DND-41 (cell line): Measurements from ENCODE around the gene BTRC.

ENCODE experiments used
- ATAC-seq: fragments of 200-7000 bp; cut with Tn5 transposase; 3 replicates; pipeline ENCODE4 v1.9.1; 2021; ENCODE audit warnings: low read depth; ENCODE audit not compliant: insufficient read depth
- DNase-seq: peaks from one replicate; pipeline ENCODE4 v3.0.0-alpha.2; 2020
- H2AFZ ChIP-seq: 2 replicates; pipeline ENCODE4 v1.6.0; 2012; ENCODE audit warnings: low read depth, low read length
- H3K27ac ChIP-seq: 2 replicates; pipeline ENCODE4 v1.5.1; 2012; ENCODE audit warnings: low read length, inconsistent platforms
- H3K27me3 ChIP-seq: fragments of 200-600 bp; sonication (generic); 2 replicates; pipeline ENCODE4 v1.6.0; 2012; ENCODE audit warnings: low read length, mild to moderate bottlenecking, inconsistent platforms; ENCODE audit not compliant: insufficient read depth, poor library complexity
- H3K36me3 ChIP-seq: 2 replicates; pipeline ENCODE4 v1.5.1; 2012; ENCODE audit warnings: low read length, inconsistent platforms; ENCODE audit not compliant: insufficient read depth
- H3K4me1 ChIP-seq: 2 replicates; pipeline ENCODE4 v1.5.1; 2012; ENCODE audit warnings: mild to moderate bottlenecking, low read length; ENCODE audit not compliant: insufficient read depth
- H3K4me2 ChIP-seq: 2 replicates; pipeline ENCODE4 v1.6.0; 2012; ENCODE audit warnings: mild to moderate bottlenecking, moderate library complexity, low read length, inconsistent platforms; ENCODE audit not compliant: insufficient read depth
- H3K4me3 ChIP-seq, 2 experiments: fragments of 200-600 bp in 1 of 2; shearing (Covaris generic) in 1 of 2; 2 replicates each; pipeline ENCODE4 v1.5.1; 2012 to 2016; ENCODE audit warnings: inconsistent platforms in 2 of 2, low read length in 2 of 2, mild to moderate bottlenecking in 2 of 2, low read depth in 1 of 2, moderate library complexity in 1 of 2
- H3K79me2 ChIP-seq: 2 replicates; pipeline ENCODE4 v1.6.0; 2012; ENCODE audit warnings: low read length, inconsistent platforms; ENCODE audit not compliant: insufficient read depth
- H3K9ac ChIP-seq: 2 replicates; pipeline ENCODE4 v1.6.0; 2012; ENCODE audit warnings: low read depth, mild to moderate bottlenecking, inconsistent platforms, low read length, moderate library complexity
- H3K9me3 ChIP-seq: 2 replicates; pipeline ENCODE4 v1.5.1; 2012; ENCODE audit warnings: low read length, moderate library complexity, mild to moderate bottlenecking, inconsistent platforms; ENCODE audit not compliant: insufficient read depth, severe bottlenecking
- H4K20me1 ChIP-seq: 2 replicates; pipeline ENCODE4 v1.6.0; 2012; ENCODE audit warnings: low read length; ENCODE audit not compliant: insufficient read depth
- EZH2 ChIP-seq: IDR thresholded peaks from 3 replicates; pipeline ENCODE4 v1.6.1; 2012; ENCODE audit warnings: borderline replicate concordance, low read depth, mild to moderate bottlenecking, moderate library complexity, low read length, inconsistent platforms; ENCODE audit not compliant: severe bottlenecking
- TF ChIP-seq, protein P1 (sequence below): IDR thresholded peaks from 2 replicates; pipeline ENCODE4 v1.5.1; 2012; ENCODE audit warnings: borderline replicate concordance, low read length, moderate library complexity, mild to moderate bottlenecking; ENCODE audit not compliant: poor library complexity, severe bottlenecking; ENCODE audit errors: extremely low read depth

The BTRC gene

GRCh38 chr10:101490026-101490425, 136.1 kb downstream of the BTRC start:
- Histone ChIP-seq H3K9me3 (no peaks in the 10 kb centered on the region), H3K79me2 (no peaks in the 10 kb centered on the region), H3K4me1 (no peaks in the 10 kb centered on the region), H4K20me1 (no peaks in the 10 kb centered on the region), H2AFZ (no peak overlapping the region), H3K27me3 (no peaks in the 10 kb centered on the region), H3K36me3 (no peaks in the 10 kb centered on the region), H3K4me2 (no peak overlapping the region), H3K4me3 (no peak overlapping the region), H3K9ac (no peak overlapping the region), H3K27ac (no peak overlapping the region)
- ATAC-seq (no peak), DNase-seq (no peak)
- TF ChIP-seq, protein P1, sequence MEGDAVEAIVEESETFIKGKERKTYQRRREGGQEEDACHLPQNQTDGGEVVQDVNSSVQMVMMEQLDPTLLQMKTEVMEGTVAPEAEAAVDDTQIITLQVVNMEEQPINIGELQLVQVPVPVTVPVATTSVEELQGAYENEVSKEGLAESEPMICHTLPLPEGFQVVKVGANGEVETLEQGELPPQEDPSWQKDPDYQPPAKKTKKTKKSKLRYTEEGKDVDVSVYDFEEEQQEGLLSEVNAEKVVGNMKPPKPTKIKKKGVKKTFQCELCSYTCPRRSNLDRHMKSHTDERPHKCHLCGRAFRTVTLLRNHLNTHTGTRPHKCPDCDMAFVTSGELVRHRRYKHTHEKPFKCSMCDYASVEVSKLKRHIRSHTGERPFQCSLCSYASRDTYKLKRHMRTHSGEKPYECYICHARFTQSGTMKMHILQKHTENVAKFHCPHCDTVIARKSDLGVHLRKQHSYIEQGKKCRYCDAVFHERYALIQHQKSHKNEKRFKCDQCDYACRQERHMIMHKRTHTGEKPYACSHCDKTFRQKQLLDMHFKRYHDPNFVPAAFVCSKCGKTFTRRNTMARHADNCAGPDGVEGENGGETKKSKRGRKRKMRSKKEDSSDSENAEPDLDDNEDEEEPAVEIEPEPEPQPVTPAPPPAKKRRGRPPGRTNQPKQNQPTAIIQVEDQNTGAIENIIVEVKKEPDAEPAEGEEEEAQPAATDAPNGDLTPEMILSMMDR, result no peak
- no peak for TF ChIP-seq EZH2

DNA sequence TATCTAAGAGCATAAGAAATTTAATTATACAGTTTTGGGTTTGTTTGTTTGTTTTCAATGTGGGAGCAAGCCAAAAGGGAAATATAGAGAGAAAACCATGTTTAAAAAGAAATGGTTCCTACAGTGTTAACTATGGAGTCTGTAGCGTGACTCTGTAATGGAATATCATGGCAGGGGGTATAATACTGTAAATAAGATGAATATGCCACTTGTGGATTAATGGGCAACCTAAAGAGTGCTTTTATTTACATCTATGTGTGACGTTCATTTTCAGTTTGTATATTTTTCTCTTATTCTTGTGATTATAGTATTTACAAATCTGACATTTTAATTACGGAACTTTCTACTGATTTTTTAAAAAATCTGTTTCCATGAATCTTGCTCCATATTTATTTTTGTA, 138.2 kb downstream of the BTRC start:
- ATAC-seq, result no peak
- H3K9me3 ChIP-seq, result no peaks in the 10 kb centered on the region
- H3K36me3 ChIP-seq, result no peaks in the 10 kb centered on the region
- H3K9ac ChIP-seq, result no peak overlapping the region
- no peaks in the 10 kb centered on the region for H3K4me1 ChIP-seq
- H3K79me2 ChIP-seq, result no peaks in the 10 kb centered on the region
- no peak overlapping the region for H3K4me3 ChIP-seq
- no peak overlapping the region for H2AFZ ChIP-seq
- no peak for TF ChIP-seq EZH2
- TF ChIP-seq, protein P1, result no peak
- no peak for DNase-seq
- no peaks in the 10 kb centered on the region for H4K20me1 ChIP-seq
- H3K27me3 ChIP-seq, result no peaks in the 10 kb centered on the region
- H3K27ac ChIP-seq, result no peak overlapping the region
- H3K4me2 ChIP-seq, result no peak overlapping the region

DNA sequence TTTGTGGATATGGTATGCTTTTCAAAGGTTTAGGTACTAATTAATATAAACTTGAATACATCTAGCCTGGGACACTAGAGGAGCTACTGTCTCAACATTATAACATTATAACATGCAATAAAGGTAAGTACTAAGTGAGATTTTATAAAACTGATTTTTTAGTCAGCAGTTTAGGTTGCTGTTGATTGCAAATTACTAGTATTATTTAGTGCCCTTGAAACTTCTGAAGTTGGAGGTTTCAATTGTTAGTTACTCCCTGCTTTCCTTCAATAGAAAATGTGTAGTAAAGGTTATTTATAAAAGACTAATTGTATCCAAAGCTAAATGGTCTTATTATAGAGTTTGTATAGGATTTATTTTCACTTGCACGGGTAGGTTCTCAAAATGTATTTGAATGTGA, 138.8 kb downstream of the BTRC start:
- Histone ChIP-seq H3K36me3 (no peaks in the 10 kb centered on the region), H3K27ac (no peak overlapping the region), H3K9me3 (no peaks in the 10 kb centered on the region), H3K79me2 (no peaks in the 10 kb centered on the region), H4K20me1 (no peaks in the 10 kb centered on the region), H3K4me2 (no peak overlapping the region), H3K9ac (no peak overlapping the region), H3K27me3 (no peaks in the 10 kb centered on the region), H2AFZ (no peak overlapping the region), H3K4me3 (no peak overlapping the region), H3K4me1 (no peaks in the 10 kb centered on the region)
- DNase-seq (no peak), ATAC-seq (no peak)
- TF ChIP-seq EZH2, result no peak
- TF ChIP-seq, protein P1, result no peak

GRCh38 chr10:101493249-101493648, 139.3 kb downstream of the BTRC start:
- Histone ChIP-seq H3K79me2 (no peaks in the 10 kb centered on the region), H3K27me3 (no peaks in the 10 kb centered on the region), H3K4me2 (no peak overlapping the region), H3K27ac (no peak overlapping the region), H3K4me3 (no peak overlapping the region), H4K20me1 (no peaks in the 10 kb centered on the region), H2AFZ (no peak overlapping the region), H3K36me3 (no peaks in the 10 kb centered on the region), H3K9me3 (no peaks in the 10 kb centered on the region), H3K9ac (no peak overlapping the region), H3K4me1 (no peaks in the 10 kb centered on the region)
- DNase-seq (no peak), ATAC-seq (no peak)
- TF ChIP-seq, protein P1, result no peak
- TF ChIP-seq EZH2, result no peak
